Breast epithelium (tissue), 4 donors: ENCODE data around the gene CLEC11A. TPM values are rescaled to one million over a fixed set of nuclear protein-coding genes. Genes with fewer than 3 reads are reported as not detected.

Experiments
- DNase-seq, 2 donors: peaks; one replicate each; pipeline ENCODE4 v3.0.0-alpha.2; 2019; ENCODE audit warnings: low spot score in 2 of 2
- H3K27ac ChIP-seq, 2 donors: fragments of 200-600 bp; sonication (generic) in 1 of 2; one replicate each; pipeline ENCODE4 v1.5.1; 2016 to 2019; ENCODE audit warnings: mild to moderate bottlenecking in 1 of 2
- H3K27me3 ChIP-seq, 2 donors: fragments of 200-600 bp; sonication (generic) in 1 of 2; one replicate each; pipeline versions ENCODE4 v1.5.1 to v1.6.0; 2017 to 2019; ENCODE audit warnings: control low read depth in 1 of 2, mild to moderate bottlenecking in 1 of 2
- H3K36me3 ChIP-seq: fragments of 200-600 bp; one replicate; pipeline ENCODE4 v1.5.1; 2019
- H3K4me1 ChIP-seq, 2 donors: fragments of 200-600 bp; sonication (generic); one replicate each; pipeline ENCODE4 v1.5.1; 2016 to 2019; ENCODE audit warnings: control low read depth in 1 of 2
- H3K4me3 ChIP-seq, 3 donors: fragments of 200-600 bp; sonication (generic); 1 replicate in 2 of 3; 2 replicates in 1 of 3; pipeline ENCODE4 v1.5.1; 2016 to 2019; ENCODE audit warnings: mild to moderate bottlenecking in 3 of 3, moderate library complexity in 2 of 3
- H3K9me3 ChIP-seq, 2 donors: fragments of 200-600 bp; sonication (generic) in 1 of 2; one replicate each; pipeline ENCODE4 v1.5.1; 2016 to 2019; ENCODE audit warnings: control low read depth in 1 of 2
- CTCF ChIP-seq, 3 donors: fragments of 450-650 bp; IDR thresholded peaks; one replicate each; pipeline ENCODE4 v1.5.1; 2016 to 2017; ENCODE audit warnings: antibody characterized with exemption in 3 of 3, mild to moderate bottlenecking in 3 of 3, moderate library complexity in 3 of 3
- POLR2A ChIP-seq: fragments of 450-650 bp; IDR thresholded peaks from one replicate; pipeline ENCODE4 v1.6.1; 2016; ENCODE audit warnings: antibody characterized with exemption, mild to moderate bottlenecking, moderate library complexity
- POLR2AphosphoS5 ChIP-seq, 3 donors: sonication (generic); formaldehyde crosslinking; IDR thresholded peaks; one replicate each; pipeline ENCODE4 v1.6.1; 2017; ENCODE audit warnings: antibody characterized with exemption in 3 of 3
- intact Hi-C: fragments of 100-400 bp; cut with DNase I; formaldehyde crosslinking; loops from one replicate; pipeline ENCODE4 v1.15.1; 2023; ENCODE audit warnings: low total_unique reads
- total RNA-seq, 3 donors: library from RNA; depleted of rRNA; stranded (reverse); fragments of >200 nt; gene quantifications; one replicate each; pipeline ENCODE4 v1.1.0, GENCODE V29; 2016

Gene CLEC11A
- total RNA-seq, 3 donors from 2014 or later = 16.4 to 24.3 (median 20.6) TPM

- Histone ChIP-seq H3K27me3 (peaks cover 0 to 9% of the 10 kb centered on the region in 2 donors), H3K9me3 (no peaks in the 10 kb centered on the region), H3K4me3 (no peak overlapping the region), H3K27ac (no peak overlapping the region), H3K36me3 (no peaks in the 10 kb centered on the region), H3K4me1 (no peaks in the 10 kb centered on the region)
- intact Hi-C loops = no loop called here
- TF ChIP-seq POLR2A (no peak), POLR2AphosphoS5 (IDR thresholded peaks at IDR 0.05) (no peak), CTCF (IDR thresholded peaks at IDR 0.05) (no peak)
- no peak for DNase-seq
Observed at GRCh38 chr19:50710094-50710493, 13.1 kb upstream of the CLEC11A start.

DNA sequence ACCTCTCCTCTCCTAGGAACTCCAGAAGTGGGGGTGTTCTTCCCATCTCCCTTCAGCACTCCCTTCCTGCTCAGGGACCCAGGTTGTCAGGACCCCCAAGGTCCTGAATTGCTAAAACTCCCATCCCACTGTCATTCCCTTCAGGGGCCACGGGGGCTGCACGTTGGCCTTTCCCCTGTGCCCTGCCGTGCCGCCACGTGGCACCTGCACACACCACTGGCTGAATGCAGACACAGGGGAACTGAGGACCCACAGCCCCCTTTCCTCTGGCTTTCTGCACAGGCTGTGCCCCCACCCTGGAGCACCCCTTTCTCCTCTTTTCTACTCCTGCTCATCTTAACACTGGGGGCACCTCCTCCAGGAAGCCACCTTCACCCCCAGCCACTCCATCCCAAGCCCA, 12.6 kb upstream of the CLEC11A start:
- DNase-seq = no peak
- intact Hi-C loops = no loop called here
- H3K36me3 ChIP-seq = no peaks in the 10 kb centered on the region
- no peaks in the 10 kb centered on the region for H3K4me1 ChIP-seq
- H3K27ac ChIP-seq = no peak overlapping the region
- no peaks in the 10 kb centered on the region for H3K9me3 ChIP-seq
- TF ChIP-seq CTCF (IDR thresholded peaks at IDR 0.05) = no peak
- TF ChIP-seq POLR2AphosphoS5 (IDR thresholded peaks at IDR 0.05) = no peak
- no peak for TF ChIP-seq POLR2A
- peaks cover 0 to 9% of the 10 kb centered on the region in 2 donors for H3K27me3 ChIP-seq
- no peak overlapping the region for H3K4me3 ChIP-seq

GRCh38 chr19:50711196-50711595, 12.0 kb upstream of the CLEC11A start:
- intact Hi-C loops = no loop called here
- Histone ChIP-seq H3K4me1 (no peaks in the 10 kb centered on the region), H3K9me3 (no peaks in the 10 kb centered on the region), H3K27ac (no peak overlapping the region), H3K4me3 (no peak overlapping the region), H3K27me3 (peaks cover 0 to 15% of the 10 kb centered on the region in 2 donors), H3K36me3 (no peaks in the 10 kb centered on the region)
- DNase-seq = no peak
- no peak for TF ChIP-seq POLR2AphosphoS5 (IDR thresholded peaks at IDR 0.05)
- no peak for TF ChIP-seq CTCF (IDR thresholded peaks at IDR 0.05)
- TF ChIP-seq POLR2A = no peak

- H3K27me3 ChIP-seq = peaks cover 0 to 21% of the 10 kb centered on the region in 2 donors
- intact Hi-C loops = no loop called here
- H3K9me3 ChIP-seq = no peaks in the 10 kb centered on the region
- no peak for DNase-seq
- no peak overlapping the region for H3K4me3 ChIP-seq
- H3K4me1 ChIP-seq = no peaks in the 10 kb centered on the region
- TF ChIP-seq POLR2AphosphoS5 (IDR thresholded peaks at IDR 0.05) = no peak
- TF ChIP-seq CTCF (IDR thresholded peaks at IDR 0.05) = no peak
- no peak for TF ChIP-seq POLR2A
- no peak overlapping the region for H3K27ac ChIP-seq
- no peaks in the 10 kb centered on the region for H3K36me3 ChIP-seq
Observed at GRCh38 chr19:50711805-50712204, 11.4 kb upstream of the CLEC11A start.

DNA sequence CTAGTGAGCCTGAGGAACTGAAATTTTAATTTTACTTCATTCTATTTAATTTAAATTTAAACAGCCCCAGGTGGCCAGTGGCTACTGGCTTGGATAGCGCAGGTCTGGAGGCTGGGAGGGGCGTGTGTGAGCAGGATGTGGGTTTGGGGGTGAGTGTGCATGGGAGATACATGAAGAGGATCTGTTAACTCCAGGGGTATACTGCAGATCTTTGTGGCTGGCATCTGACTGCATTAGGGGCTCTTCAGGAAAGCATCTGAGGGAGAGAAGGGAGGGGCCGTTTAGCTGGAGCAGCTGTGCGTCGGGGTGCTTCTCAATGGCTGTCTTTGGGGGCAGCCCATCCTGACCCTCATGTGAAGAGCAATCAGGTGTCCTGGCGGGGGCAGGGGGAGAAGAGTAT, 10.3 kb upstream of the CLEC11A start:
- no peak overlapping the region for H3K27ac ChIP-seq
- no peaks in the 10 kb centered on the region for H3K36me3 ChIP-seq
- no peaks in the 10 kb centered on the region for H3K9me3 ChIP-seq
- no peak overlapping the region for H3K4me3 ChIP-seq
- intact Hi-C loops = no loop called here
- peaks cover 0 to 29% of the 10 kb centered on the region in 2 donors for H3K27me3 ChIP-seq
- no peaks in the 10 kb centered on the region for H3K4me1 ChIP-seq
- TF ChIP-seq CTCF (IDR thresholded peaks at IDR 0.05) (no peak), POLR2A (no peak), POLR2AphosphoS5 (IDR thresholded peaks at IDR 0.05) (no peak)
- no peak for DNase-seq
